HG03378 (cell line): ENCODE results near the gene UNC5B.

Experiments
- ATAC-seq: cut with Tn5 transposase; IDR thresholded peaks from one replicate; pipeline ENCODE4 v1.9.1; 2021; ENCODE audit warnings: mild to moderate bottlenecking, moderate library complexity; ENCODE audit not compliant: unreplicated experiment

Gene UNC5B

DNA sequence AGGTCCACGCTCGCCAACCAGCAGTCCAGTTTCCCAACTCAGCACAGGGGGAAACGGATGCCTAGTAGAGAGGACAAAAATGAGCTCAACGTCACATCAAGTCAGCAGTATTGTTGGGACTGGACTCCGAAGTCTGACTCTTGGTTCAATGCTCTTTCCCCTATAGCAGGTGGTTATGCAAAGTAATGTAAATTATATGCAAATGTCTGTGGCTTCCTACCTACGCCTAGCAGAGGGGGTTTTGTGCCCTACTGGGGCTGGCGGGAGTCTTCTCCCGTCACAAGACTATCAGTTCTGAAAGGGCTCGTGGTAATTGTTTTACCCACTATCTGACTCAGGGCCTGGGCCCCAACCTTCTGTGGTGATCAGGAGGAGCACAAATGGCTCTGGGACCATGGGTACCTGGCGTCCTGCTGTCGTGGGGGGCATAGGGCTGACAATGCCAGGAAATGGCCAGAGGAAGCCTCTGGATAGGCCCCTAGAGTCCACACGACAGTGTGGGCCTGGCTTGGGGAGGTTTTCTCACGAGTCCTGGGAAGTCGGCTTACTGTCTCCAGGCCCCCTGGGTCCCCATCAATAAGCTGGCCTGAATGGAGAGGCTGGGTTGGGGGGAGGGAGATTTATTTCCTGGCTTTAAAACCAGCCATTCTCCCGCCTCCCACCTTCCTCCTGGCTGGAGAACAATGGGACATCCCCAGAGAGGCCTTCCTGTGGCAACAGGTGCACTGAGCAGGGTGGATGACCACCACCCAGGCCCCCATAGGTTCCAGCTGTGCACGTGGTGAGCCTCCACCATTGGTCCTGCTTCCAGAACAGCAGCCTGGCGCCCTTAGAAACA lies 41.8 kb downstream of the UNC5B start:
- no peak for ATAC-seq

DNA sequence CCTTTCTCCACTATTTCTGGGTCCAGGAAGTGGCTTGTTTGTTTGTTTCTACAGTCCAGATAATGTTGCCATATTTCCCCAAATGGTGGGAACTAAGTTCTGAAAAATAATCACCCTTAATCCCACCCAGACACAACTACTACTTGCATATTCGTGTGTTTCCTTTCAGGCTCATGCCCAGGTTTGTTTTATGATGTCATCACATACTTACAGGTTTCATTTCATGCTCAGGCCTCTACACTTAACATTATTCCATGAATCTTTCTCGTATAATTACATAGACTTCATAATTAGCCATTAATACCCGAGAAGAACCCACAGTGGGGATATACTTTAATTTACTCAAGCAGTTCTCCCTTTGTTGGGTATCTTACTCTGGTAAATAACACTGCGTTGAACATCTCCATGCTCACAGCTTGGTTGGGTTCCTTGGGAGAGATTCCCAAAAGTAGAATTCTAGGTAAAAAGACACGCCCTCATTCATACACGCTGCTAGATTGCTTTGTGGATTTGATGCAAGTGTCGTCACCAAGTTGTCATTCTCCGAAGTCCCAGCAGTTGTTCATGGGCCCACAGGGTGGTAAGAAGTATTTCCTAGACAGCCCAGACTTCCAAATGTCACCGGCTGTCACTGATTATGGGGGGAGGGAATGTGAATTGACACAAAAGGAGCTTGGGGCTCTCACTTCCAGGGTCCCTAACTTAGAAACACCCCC lies 42.6 kb downstream of the UNC5B start:
- no peak for ATAC-seq

DNA sequence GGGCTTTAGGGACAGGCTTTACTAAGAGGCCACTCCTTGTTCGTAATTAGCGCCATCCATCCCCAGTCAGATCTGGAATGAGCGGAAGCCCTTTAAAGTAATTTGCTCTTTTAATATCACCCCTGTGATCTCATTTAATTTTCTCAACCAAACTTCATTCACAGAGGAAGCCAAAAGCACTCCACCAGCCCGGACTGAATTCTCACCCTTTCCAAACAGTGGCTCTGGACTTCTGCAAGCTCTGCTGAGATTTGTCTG lies 43.1 kb downstream of the UNC5B start:
- ATAC-seq, result no peak

DNA sequence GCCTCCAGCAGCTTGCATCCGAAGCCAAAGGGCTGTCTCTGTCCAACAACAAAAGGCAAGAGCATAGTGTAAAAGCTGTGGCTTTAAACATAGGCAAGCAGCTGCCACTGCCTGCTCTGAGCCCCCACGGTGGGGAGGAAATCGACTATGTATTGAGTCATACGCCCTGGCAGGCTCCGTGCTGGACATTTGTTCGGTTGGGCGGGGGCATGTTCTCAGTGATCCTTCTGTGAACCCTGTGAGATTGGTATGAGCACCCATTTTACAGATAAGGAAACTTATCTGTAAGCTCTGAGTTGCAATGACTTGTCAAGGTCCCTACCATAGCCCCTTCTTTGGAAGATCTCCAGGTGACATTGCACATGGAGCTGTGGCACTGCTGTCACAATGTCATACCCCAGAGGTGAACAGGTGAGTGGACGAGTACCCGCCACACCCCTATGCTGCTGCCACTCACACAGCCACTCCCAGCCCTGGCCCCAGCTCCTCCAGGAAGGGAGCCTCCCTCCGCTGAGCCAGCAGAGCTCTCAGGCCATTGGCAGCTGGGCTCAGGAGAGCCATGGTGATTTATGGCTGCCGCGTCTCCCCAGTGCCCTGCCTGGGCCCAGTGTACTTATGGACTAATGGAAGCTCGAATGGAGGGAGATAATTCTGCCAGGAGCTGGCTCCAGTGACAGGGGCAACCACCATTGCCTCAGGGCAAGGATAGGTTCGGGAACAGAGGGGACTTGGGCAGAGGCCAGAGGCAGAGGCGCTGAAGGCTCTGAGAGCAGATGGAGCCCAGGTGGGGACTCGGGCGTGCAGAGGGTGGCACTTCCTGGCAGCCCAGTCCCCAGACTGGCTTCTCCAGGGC lies 43.7 kb downstream of the UNC5B start:
- ATAC-seq, result no peak

DNA sequence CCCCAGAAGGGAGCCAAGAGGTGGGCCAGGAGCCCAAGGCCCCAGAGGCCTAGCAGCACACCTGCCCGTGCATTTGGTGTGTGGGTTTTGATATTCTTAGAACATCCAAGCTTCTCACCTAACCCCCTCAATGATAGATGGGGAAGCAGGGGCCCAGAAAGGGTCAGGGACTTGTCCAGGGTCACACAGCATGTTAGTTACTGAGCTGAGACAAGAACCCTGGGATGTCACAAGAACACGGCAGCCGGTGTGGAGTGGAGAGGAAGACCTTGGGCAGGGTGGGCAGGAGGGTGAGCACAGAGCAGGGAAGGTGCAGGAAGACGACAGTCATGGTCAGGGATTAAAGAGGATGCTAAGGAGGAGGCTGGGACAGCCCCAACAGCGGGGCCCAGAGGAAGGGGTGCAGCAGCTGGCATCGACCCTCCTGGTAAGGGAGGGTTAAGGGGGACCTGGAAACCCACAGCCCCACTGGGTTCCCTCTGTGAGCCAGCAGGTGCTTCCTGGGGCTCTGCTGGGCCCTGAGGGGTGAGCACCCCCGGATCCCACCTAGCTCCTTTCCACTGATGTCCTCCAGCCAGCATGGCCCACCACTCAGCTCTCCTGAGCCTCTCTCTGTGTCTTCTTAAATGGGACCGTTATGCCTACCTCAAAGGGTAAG lies 44.4 kb downstream of the UNC5B start:
- ATAC-seq, result no peak

DNA sequence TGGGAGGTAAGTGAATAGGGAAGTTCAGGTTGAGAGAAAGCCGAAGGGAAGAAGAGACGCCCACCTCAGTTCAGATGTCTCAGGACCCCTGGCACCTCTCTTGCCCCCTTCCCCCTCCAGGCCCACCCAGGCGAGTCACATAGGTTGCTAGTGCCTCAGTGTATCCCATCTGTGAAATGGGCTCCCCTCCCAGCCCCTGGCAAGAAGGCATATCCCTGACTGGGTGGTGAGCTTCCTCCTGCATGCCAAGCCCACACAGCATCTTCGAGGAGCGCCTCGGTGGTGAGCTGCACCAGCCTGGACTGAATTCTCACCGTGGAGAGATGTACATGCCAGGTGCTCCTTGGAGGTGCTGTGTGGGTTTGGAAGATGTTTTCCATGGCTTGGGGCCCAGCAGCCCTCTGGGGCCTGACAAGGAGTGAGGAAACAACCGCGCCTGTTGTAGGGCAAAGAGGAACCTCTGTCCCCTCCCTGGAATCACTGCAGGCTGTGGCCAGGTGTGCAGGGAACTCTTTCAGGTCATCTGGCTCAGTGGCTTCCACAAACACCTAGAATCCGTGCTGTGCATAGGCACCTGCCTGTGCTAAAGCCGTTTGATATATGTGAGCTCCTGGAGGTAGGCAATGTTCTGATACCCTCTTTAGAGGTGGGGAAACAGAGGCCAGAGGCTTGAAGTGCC lies 45.1 kb downstream of the UNC5B start:
- ATAC-seq, result no peak

DNA sequence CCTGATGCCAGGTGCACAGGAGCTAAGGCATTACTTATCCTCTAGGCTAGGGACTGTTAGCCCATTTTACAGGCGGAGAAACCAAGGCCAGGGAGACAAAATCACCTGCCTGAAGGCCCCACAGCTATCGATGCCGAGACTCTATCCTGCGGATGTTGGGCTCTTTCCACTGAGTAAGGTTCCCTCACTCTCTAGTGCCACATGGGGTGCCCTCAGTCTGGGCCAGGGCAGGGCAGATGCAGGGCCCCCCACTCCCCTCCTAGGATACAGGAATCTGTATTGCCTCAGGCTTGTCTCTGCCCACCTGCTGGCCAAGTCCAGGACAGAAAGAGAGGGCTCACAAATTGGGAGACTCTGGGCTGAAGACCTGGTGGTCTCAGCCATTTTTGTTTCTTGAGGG lies 45.7 kb downstream of the UNC5B start:
- no peak for ATAC-seq

DNA sequence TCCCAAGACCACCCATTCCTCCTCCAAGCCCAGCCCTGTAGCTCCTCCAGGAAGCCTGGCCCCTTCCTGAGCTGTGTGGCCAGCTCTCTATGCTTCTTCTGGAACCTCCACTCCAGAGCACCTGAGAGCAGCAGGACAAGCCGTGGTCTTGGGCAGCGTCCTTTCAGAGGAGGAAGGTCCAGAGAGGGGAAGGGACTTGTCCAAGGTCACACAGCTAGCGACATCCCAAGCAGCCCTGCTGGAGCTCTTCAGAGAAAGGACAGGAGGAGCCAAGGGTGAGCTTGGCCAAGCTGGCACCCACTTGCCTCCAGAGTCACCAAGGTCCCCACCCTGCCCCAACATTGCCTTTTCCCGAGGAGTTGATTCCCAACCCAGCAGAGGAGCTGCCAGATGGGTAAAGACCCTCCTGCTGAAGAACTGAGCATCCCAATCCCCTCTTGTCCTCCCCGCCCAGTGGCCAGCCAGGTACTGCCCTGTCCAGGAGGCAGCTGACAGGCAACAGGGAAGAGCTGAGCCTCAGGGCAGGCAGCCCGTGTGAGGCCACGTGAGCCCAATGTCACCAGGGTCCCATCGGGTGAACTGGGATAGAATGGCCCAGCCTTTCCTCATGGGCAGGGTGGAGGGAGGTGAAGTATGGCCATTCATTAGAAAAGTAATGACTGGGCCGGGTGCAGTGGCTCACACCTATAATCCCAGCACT lies 46.2 kb downstream of the UNC5B start:
- no peak for ATAC-seq

DNA sequence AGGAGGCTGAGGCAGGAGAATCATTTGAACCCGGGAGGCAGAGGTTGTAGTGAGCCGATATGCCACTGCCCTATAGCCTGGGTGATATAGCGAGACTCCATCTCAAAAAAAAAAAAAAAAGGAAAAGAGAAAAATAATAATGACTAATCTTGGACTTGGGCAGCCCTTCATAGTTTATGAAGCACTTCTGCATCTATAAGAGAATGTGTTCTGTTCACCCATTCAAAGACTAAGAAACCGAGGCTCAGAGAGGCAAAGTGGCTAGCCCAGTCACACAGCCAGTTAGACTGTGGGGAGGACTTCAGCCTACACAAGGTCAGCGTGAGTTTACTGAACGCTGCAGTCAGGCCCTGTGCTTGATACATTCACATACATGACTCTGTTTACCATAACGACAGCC lies 46.9 kb downstream of the UNC5B start:
- no peak for ATAC-seq

DNA sequence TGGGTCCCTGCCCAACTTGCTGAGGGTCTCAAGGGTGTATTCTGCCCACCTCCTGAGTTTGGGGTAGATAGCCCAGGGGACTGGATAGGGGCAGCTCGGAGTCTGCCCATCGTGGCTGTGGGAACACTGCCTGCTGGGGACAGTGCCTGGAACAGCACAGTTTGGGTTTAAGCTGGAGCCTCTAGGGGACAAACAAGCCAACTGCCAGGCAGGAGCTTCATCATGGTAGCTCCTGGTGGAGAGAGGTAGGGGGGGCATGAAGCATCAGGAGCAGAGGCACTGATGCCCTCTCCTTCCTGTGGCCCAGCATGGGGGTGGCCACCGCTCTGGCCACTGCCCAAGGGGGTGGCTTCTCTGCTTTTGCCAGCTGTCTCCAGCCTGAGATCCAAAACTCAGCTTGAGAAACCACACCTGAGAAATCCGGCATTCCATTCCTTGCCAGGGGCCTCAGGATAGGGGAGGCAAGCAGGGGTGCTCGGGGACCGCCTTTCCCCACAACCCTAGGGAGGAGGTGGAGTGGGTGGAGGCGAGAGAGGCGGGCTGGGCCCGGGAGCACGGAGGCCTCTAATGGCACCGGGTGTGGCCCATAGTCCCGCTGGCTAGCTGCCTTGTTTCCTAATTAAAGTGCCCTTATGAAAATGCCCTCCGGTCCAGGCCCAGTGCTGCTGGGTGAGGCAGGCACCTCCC lies 47.6 kb downstream of the UNC5B start:
- ATAC-seq, result no peak

DNA sequence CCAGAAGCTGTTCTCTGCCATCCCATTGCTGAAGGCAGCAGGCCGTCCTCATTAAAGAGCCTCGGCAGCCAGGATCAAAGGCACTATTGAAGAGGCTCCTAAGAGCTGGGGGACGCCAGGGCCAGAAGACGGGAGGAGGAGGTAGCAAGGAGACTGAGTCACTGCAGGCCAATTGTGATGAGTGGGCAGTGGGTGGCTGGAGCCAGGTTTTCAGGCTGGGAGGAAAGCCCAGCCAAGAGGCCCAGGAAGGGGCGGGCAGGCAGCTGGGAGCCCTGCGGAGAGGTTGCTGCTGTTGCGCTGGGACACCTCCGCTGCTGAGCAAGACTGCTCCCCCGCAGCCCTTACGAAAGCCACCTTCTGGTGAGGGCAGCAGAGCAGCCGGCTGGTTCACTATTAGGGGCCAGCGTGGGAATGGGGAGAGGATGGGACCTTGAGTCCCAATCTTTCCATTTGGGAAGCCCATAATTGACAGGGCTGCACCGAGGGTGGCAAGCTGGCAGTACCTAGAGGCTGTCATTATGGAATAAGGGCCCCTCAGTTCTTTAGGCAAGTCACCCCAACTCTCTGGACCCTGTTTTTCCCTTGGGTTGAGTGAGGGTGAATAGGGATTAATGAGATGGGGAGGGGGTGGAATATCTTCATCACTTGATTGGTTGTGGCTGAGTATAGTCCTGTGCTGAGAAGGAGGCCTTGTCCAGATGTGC lies 48.4 kb downstream of the UNC5B start:
- no peak for ATAC-seq

DNA sequence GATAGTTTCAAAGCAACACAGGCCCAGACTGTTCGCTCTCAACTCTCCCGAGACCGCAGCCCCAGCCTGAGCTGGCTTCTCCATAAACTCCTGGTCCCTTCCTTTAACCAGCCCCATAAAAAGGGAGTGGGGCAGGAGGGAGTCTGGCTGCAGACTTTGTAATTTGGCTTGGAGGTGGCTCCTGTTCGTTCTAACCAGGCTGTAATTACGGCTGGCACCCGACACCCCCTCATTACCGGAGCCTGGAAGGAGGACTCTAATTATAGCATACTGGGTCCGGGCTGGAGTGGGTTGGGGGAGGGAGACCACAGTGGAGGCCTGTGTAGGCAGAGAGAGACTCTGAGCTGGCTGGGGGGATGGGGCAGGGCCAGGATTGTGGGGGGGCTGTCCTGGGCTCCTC lies 49.7 kb downstream of the UNC5B start:
- ATAC-seq, result no peak

DNA sequence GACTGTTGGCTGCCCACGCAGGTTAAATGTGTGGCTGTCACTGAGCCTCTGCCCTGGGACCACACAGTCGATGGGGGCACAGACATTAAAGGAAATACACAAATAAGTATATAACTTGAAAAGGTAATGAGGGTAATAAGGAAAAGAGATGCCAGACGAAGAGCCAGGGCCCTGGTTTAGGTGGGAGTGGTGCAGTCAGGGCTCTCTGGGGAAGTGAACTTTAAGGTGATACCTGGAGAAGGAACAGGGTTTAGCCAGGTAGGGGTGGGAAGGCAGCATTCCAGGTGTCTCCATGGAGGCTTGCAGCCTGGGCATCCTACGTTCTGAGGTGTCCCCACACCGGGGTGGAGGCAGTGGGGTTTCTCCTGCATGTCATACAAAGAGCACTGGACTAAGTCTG lies 50.4 kb downstream of the UNC5B start:
- no peak for ATAC-seq

DNA sequence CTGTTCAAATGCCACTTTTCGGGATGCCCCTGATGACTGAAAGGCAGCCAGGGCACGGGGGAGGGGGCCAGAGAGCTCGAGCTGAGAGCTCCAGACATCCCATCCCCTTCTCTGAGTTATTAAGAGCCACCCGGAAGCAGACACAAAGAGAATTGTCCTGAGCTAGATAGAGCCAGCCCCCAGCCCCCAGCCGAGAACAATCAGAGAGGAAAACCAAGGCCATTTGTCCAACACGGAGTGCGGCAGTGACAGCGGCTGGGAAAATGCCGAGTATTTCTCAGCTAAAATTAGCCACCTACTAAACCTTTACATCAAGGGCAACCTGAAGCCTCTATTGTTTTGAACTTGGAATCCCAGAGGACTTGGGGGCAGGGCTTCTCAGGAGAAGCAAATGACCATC lies 51.0 kb downstream of the UNC5B start:
- ATAC-seq, result no peak

DNA sequence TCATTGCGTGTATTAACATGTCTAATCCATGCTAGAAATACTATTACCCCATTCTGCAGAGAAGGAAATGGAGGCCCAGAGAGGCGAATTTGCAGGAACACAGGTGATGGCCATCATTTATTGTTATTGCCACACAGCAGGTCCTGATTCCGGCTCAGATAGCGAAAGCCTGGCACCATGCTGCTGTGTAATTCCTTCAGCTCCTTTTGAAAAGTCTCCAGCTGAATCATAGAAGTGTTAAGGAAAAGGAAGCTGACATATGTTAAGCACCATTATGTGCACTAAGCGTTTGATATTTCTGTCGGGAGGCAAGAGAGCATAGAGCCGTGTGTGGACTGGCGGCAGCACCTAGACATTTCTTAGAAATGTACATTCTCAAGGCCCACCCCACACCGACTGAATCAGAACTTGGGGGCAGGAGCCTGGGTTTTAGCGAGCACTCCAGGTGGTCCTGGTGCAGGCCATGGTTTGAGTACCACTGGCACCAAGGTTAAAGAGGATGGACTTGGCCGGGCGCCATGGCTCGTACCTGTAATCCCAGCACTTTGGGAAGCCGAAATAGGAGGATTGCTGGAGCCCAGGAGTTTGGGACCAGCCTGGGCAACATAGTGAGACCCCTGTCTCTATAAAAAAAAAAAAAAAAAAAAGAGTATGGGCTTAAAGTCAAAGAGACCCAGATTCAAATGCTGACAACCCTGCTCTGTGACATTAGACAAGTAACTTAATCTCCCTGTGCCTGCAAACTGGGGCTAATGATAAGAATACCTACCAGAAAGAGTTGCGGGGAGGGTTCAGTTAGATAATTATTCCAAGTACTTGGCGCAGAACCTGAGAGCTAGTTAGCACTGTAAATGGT lies 52.2 kb downstream of the UNC5B start:
- no peak for ATAC-seq

DNA sequence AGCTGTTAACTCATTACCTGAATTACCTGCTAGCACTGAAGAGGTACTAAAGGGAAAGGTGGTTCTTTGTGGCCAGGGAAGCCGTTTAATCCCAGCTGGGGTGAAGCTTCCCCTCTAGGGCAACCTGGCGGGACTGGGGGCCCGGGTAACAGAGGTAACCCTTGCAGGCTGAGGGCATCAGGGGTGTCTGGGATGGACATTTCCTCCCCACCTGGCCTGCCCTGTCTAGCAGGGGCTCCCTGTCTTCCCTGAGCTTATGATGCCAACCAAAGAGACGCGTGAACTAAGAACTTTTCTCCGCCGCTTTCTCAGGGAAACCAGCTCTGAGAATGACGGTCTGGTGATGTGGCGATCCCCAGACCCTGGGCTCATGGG lies 52.8 kb downstream of the UNC5B start:
- ATAC-seq, result no peak

DNA sequence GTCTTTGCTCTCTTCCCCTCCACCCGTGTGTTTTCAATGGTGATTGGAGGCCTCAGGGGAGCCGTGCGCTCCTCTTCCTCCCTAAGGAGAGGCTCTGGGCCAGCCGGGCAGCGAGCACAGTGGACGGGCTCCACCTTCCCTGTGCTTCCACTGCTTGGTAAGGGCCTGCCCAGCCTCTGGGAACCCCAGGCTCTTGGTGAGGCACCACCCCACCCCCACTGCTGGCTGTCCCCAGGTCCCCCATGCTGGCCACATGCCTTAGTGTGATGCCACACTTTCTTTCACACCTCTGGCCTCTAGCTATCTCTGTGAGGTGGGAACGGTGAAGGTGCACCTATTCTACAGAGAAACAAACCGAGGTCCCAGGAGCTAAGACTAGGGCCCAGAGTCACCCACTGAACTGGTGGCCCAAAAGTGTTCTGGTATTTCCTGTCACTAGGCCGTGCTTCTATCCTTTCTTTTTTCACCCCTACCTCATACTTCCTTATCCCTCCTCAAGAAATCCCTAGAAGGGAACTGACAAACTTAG lies 53.3 kb downstream of the UNC5B start:
- ATAC-seq, result no peak
